ENCODE data around the gene NGB.
"Not testable (repeated sequence)": the region's sequence is repeated elsewhere in the genome, so short reads cannot be mapped to it uniquely, and the experiment has no call there.

NGB gene

GRCh38 chr14:77271113-77271710 is at the start of gene NGB:
Gene NGB (minus strand): TSS chr14:77271206. CDS start chr14:77270937, 269 bp downstream.
- no peak for DNase-seq

GRCh38 chr14:77320238-77320935 is 49.4 kb upstream of the NGB start, which contains the start of gene POMT2:
Gene POMT2 (minus strand): TSS chr14:77320883. CDS start chr14:77320681, 202 bp downstream.
- DNase-seq = peak; percentile 96

- DNase-seq = no peak
Measured at GRCh38 chr14:77319422-77319821, 48.4 kb upstream of the NGB start.

GRCh38 chr14:77318756-77319155 is 47.8 kb upstream of the NGB start:
- DNase-seq = not testable (repeated sequence)

- no peak for DNase-seq
Measured at GRCh38 chr14:77318006-77318553, 47.1 kb upstream of the NGB start.

GRCh38 chr14:77316872-77317301 is 45.9 kb upstream of the NGB start:
- DNase-seq = no peak

- no peak for DNase-seq
Measured at GRCh38 chr14:77316195-77316505, 45.1 kb upstream of the NGB start.

GRCh38 chr14:77314539-77315457 is 43.8 kb upstream of the NGB start:
- no peak for DNase-seq

GRCh38 chr14:77314043-77314442 is 43.0 kb upstream of the NGB start:
- no peak for DNase-seq

GRCh38 chr14:77313371-77313770 is 42.4 kb upstream of the NGB start:
- no peak for DNase-seq

GRCh38 chr14:77311217-77311616 is 40.2 kb upstream of the NGB start:
- DNase-seq = no peak

- DNase-seq = no peak
Measured at GRCh38 chr14:77310026-77310425, 39.0 kb upstream of the NGB start.

- DNase-seq = no peak
Measured at GRCh38 chr14:77309131-77309530, 38.1 kb upstream of the NGB start.

- no peak for DNase-seq
Measured at GRCh38 chr14:77306851-77307496, 36.0 kb upstream of the NGB start.

GRCh38 chr14:77306416-77306815 is 35.4 kb upstream of the NGB start:
- DNase-seq = no peak

- DNase-seq = no peak
Measured at GRCh38 chr14:77305696-77306095, 34.7 kb upstream of the NGB start.

- DNase-seq = no peak
Measured at GRCh38 chr14:77303417-77304156, 32.6 kb upstream of the NGB start.

GRCh38 chr14:77302926-77303325 is 31.9 kb upstream of the NGB start:
- DNase-seq = peak; percentile 44

- peak; percentile 57 for DNase-seq
Measured at GRCh38 chr14:77301103-77301502, 30.1 kb upstream of the NGB start.

- no peak for DNase-seq
Measured at GRCh38 chr14:77299771-77300170, 28.8 kb upstream of the NGB start.

- DNase-seq = no peak
Measured at GRCh38 chr14:77296906-77297305, 25.9 kb upstream of the NGB start.

- no peak for DNase-seq
Measured at GRCh38 chr14:77296155-77296554, 25.1 kb upstream of the NGB start.

Data from activated CD4-positive, CD25-positive, alpha-beta regulatory T cell treated with anti-CD3 and anti-CD28 coated beads, Interleukin-2, amount 50 U/mL, for 72 hours (primary cell).